RWPE1 (cell line): ENCODE data around the gene CDKAL1.
"Not testable (repeated sequence)": the region's sequence is repeated elsewhere in the genome, so short reads cannot be mapped to it uniquely, and the experiment has no call there.

Experiments used
- CTCF ChIA-PET: fragments of 350-600 bp; sonication (Branson Sonifier 250); formaldehyde crosslinking; extraction: SDS; loops from one replicate; lab custom pipeline; 2021; lab: Yijun Ruan, JAX
- POLR2A ChIA-PET: fragments of 400-600 bp; formaldehyde crosslinking; extraction: SDS; loops from one replicate; lab custom pipeline; 2020; ENCODE audit warnings: antibody characterized with exemption; ENCODE audit not compliant: low non-redundant PET; lab: Yijun Ruan, JAX
- DNase-seq: peaks from one replicate; pipeline ENCODE4 v3.0.0; 2012; ENCODE audit warnings: low spot score
- H3K27ac ChIP-seq: fragments of 450-650 bp; 2 replicates; pipeline ENCODE4 v1.5.1; 2017
- CTCF ChIP-seq: fragments of 450-650 bp; conservative IDR thresholded peaks from 2 replicates; pipeline ENCODE4 v1.5.1; 2017; ENCODE audit warnings: low read depth, mild to moderate bottlenecking

Gene CDKAL1

GRCh38 chr6:20746024-20746423 is 211.8 kb downstream of the CDKAL1 start:
- peak; percentile 15 for DNase-seq
- ChIA-PET CTCF (no interaction called here), POLR2A (no interaction called here)
- TF ChIP-seq CTCF, result no peak
- H3K27ac ChIP-seq, result no peak overlapping the region

- no peak overlapping the region for H3K27ac ChIP-seq
- POLR2A ChIA-PET, result no interaction called here
- no peak for DNase-seq
- CTCF ChIA-PET, result no interaction called here
- TF ChIP-seq CTCF, result no peak
Observed at GRCh38 chr6:20746805-20747558, 212.7 kb downstream of the CDKAL1 start.

- CTCF ChIA-PET, result interaction anchor here (0.6 kb wide), 1 partner anchor 10 kb away, joined by 3 read pairs; no protein-coding TSS in a partner anchor
- TF ChIP-seq CTCF, result no peak
- DNase-seq, result no peak
- H3K27ac ChIP-seq, result no peak overlapping the region
- POLR2A ChIA-PET, result no interaction called here
Observed at GRCh38 chr6:20747991-20748390, 213.7 kb downstream of the CDKAL1 start.

GRCh38 chr6:20751293-20751935 is 217.2 kb downstream of the CDKAL1 start:
- no peak overlapping the region for H3K27ac ChIP-seq
- ChIA-PET CTCF (interaction anchor here (0.6 kb wide), 1 partner anchor 23 kb away, joined by 8 read pairs; no protein-coding TSS in a partner anchor), POLR2A (no interaction called here)
- TF ChIP-seq CTCF, result no peak
- no peak for DNase-seq

GRCh38 chr6:20755631-20756030 is 221.4 kb downstream of the CDKAL1 start:
- no peak for TF ChIP-seq CTCF
- H3K27ac ChIP-seq, result no peak overlapping the region
- CTCF ChIA-PET, result no interaction called here
- POLR2A ChIA-PET, result no interaction called here
- DNase-seq, result peak; percentile 1

GRCh38 chr6:20756584-20757147 is 222.4 kb downstream of the CDKAL1 start:
- DNase-seq, H3K27ac ChIP-seq, POLR2A ChIA-PET: not testable (repeated sequence)
- CTCF ChIA-PET, result interaction anchor here (0.6 kb wide), 1 partner anchor 918 kb away, joined by 4 read pairs; no protein-coding TSS in a partner anchor
